22Rv1 (cell line): ENCODE measurements around the gene CLCN2.

Source experiments
- CTCF ChIP-seq: fragments of 450-650 bp; IDR thresholded peaks from 2 replicates; pipeline ENCODE4 v1.5.1; 2017; ENCODE audit warnings: mild to moderate bottlenecking
- ZFX ChIP-seq: fragments of 450-650 bp; IDR thresholded peaks from 2 replicates; pipeline ENCODE4 v1.6.1; 2017; ENCODE audit warnings: antibody characterized with exemption, borderline replicate concordance

- no peak for TF ChIP-seq CTCF
- no peak for TF ChIP-seq ZFX
Observed at GRCh38 chr3:184306341-184306972, 54.9 kb downstream of the CLCN2 start.
